ENCODE measurements around the gene KAT5.
"Not testable (repeated sequence)": the region's sequence is repeated elsewhere in the genome, so short reads cannot be mapped to it uniquely, and the experiment has no call there.

Gene KAT5

DNA sequence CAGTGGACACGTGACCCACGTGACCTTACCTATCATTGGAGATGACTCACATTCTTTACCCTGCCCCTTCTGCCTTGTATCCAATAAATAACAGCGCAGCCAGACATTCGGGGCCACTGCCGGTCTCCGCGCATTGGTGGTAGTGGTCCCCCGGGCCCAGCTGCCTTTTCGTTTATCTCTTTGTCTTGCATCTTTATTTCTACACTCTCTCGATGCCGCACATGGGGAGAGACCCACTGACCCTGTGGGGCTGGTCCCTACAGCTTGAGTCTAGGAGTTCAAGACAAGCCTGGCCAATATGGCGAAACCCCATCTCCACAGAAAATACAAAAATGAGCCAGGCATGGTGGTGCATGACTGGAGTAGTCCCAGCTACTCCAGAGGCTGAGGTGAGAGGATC lies 5.0 kb upstream of the KAT5 start:
- not testable (repeated sequence) for DNase-seq

DNA sequence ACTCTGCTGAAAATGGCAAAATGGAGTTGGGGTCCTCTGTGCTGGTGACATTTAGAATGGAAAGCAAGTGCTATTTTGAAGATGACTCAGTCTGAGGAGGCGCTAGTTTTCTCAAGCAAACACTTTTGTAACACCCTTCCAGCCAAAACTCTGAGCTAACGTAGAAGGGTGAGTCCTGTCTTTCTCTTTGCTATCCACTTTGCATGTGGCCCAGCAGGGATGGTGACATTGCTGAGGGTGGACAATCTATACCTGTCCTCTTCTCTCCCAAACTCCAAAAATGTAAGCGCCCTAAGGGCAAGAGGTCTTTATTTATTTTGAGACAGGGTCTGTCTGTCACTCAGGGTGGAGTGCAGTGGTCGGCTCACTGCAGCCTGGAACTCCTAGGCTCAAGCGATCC lies 3.6 kb upstream of the KAT5 start:
- no peak for DNase-seq

DNA sequence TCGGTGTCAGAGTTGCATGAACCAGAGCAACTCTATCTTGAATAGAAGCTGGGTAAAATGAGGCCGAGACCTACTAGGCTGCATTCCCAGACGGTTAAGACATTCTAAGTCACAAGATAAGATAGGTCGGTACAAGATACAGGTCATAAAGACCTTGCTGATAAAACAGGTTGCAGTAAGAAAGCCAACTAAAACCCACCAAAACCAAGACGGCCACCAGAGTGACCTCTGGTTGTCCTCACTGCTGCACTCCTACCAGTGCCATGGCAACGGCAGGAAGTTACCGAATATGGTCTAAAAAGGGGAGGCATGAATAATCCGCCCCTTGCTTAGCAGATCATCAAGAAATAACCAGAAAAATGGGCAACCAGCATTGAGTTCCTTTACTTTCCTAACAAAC lies 2.4 kb upstream of the KAT5 start:
- DNase-seq: no peak

DNA sequence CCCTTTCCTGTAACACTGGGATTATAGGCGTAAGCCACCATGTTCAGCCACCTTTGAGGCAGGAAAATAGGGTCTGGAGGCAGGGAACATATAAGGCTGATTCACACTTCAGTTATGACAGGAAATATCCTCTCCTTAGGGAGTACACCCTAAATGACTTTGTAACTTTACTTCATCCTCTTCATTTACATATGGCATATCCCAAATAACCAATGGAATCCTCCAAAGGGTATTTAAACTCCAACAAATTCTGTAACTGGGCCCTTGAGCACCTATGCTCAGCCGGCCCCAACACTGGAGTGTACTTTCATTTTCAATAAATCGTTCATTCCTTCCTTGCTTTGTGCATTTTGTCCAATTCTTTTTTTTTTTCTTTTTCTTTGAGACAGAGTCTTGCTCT lies 1.6 kb upstream of the KAT5 start:
- DNase-seq: no peak

DNA sequence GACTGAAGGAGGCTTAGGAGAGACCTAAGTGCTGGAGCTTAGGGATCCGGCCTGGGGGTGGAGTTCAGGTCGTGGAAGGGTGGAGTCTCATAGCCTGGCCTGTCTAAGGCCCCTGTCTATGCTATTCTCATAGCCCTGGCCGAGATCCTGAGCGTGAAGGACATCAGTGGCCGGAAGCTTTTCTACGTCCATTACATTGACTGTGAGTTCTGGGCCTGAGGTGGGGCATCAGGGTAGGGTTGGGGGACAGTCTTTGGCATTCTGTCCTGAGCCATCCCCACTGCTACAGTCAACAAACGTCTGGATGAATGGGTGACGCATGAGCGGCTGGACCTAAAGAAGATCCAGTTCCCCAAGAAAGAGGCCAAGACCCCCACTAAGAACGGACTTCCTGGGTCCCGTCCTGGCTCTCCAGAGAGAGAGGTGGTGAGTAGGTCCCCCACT lies 603 bp downstream of the KAT5 start:
- DNase-seq: no peak

DNA sequence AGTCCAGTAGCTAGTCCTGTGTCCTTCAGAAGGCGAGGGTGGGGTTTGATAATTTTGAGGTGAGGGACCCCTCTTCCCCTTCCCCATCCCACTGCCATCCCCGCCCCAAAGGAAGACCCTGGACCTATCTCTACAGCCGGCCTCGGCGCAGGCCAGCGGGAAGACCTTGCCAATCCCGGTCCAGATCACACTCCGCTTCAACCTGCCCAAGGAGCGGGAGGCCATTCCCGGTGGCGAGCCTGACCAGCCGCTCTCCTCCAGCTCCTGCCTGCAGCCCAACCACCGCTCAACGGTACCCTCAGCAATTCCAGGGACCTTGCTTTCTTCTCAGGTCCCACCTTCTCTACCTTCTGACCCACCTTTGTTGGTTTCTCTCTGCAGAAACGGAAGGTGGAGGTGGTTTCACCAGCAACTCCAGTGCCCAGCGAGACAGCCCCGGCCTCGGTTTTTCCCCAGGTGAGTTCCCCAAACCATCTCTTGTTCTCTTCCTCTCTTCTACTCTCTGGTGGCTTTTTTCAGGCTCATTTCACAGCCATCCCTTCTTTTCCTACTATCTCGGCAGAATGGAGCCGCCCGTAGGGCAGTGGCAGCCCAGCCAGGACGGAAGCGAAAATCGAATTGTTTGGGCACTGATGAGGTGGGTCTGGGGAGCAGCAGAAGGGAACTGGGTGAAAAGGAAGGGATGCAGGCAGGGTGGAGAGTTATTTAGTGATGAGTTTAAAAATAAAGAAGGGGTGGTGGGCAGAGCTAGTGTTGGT lies 1.3 kb downstream of the KAT5 start:
- DNase-seq: no peak

DNA sequence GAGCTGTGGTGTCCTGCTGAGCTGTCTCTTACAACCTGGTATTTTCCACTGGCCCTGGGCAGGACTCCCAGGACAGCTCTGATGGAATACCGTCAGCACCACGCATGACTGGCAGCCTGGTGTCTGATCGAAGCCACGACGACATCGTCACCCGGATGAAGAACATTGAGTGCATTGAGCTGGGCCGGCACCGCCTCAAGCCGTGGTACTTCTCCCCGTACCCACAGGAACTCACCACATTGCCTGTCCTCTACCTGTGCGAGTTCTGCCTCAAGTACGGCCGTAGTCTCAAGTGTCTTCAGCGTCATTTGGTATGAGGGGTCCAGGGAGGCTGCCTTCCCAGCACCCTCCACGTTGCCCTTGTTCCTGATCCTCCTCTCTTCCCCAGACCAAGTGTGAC lies 2.4 kb downstream of the KAT5 start:
- DNase-seq: no peak

DNA sequence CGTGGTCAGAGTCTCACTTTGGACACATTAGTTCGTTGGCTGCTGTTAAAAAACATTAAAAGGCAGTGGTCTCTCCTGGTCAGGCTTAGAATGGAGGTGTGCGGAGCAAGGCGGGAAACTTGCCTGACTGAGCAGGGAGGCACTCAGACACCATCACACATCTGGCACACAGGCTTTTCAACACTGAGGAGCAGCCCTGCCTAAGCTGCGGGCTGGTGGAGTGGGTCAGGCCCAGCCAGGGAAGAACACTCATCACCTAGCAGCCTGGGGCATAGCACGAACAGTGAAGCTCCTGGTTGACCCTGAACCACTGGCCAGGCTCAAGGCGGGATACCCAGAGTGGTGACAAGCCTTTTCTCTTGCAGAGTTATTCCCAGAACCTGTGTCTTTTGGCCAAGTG lies 4.2 kb downstream of the KAT5 start:
- DNase-seq: no peak

DNA sequence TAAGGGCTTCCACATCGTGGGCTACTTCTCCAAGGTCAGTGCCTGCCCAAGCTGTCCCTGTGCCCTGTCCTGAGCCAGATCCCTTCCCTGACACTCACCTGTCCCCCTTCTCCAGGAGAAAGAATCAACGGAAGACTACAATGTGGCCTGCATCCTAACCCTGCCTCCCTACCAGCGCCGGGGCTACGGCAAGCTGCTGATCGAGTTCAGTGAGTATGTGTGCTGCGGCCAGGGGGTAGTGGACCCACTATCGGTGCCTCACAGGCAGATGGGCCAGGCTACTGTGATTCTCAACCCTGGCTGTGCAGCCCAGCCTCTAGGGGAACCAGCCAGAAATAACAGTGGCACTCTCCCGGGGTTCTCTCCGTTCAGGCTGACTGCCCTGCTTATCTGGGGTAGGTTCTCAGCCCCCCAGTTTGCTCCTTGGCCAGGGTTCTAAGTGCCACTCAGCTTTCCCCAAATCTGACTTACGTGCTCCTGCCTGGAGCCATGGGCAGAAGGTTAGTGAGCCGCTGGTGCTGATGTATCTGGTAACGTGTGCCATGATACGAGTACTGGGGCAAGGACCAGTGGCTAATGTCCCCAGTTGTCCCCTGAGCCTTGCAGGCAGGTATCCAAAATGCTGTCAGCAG lies 4.8 kb downstream of the KAT5 start:
- DNase-seq: no peak

DNA sequence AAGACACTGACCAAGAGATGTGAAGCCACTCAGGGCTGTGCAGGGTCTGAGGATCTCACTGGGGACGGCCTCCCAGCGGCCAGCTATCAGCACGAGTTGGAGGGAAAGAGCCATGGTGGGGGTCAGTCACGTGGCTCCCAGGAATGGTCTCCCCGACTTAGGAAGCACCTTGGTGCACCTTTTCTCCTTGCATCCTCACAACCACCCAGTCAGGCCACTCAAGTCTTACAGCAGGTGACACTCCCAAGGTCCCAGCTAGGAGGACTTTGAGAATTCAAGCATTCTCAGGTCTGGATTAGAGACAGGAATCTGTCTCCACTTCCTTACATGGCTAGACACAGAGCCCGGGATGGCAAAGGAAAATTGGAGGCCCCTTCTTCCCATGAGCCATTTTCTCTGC lies 5.9 kb downstream of the KAT5 start:
- no peak for DNase-seq

DNA sequence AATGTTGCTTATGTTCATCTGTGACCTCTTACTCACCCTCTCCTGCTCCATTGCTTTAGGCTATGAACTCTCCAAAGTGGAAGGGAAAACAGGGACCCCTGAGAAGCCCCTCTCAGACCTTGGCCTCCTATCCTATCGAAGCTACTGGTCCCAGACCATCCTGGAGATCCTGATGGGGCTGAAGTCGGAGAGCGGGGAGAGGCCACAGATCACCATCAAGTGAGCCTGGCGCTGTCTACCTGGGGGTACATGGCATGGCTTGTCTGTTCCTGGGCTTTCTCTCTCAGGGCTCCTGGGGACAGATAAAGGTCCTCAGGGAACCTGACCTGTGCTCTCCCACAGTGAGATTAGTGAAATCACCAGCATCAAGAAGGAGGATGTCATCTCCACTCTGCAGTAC lies 6.5 kb downstream of the KAT5 start:
- no peak for DNase-seq

DNA sequence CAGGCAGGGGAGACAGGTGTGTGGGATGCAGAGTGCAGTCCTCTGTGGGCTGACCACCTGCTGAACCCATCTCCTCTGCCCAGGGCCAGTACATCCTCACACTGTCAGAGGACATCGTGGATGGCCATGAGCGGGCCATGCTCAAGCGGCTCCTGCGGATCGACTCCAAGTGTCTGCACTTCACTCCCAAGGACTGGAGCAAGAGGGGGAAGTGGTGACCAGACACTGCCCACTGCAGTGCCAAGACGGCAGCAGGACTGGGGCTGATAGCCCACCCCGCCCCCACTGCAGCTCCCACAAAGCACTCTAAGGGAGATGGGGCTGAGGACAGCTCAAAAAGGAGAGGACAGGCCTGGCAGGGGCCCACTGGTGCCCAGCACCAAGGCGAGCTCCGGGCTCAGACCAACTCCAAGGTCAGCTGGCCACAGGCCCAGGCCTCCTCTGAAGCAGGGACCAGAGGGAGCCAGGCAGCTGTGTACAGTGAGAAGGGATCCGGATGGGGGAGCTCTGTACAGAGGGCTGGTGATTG lies 7.0 kb downstream of the KAT5 start:
- DNase-seq: no peak

DNA sequence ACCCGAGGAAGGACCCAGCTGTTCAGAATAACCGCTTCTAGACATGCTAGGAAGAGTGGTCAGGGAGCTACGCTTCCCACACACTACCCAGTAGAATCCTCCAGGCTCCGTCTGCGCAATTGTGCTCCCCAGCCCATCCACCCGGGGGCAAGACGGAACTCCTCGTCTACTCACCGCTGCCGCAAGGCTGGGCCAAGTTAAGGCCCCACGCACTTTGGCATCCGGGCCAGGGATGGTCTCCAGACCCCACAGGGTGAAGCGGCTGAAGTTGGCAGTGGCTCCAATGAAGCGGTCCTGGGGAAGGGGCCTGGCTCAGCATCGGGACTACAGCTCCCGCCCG lies 7.8 kb downstream of the KAT5 start:
- no peak for DNase-seq

DNA sequence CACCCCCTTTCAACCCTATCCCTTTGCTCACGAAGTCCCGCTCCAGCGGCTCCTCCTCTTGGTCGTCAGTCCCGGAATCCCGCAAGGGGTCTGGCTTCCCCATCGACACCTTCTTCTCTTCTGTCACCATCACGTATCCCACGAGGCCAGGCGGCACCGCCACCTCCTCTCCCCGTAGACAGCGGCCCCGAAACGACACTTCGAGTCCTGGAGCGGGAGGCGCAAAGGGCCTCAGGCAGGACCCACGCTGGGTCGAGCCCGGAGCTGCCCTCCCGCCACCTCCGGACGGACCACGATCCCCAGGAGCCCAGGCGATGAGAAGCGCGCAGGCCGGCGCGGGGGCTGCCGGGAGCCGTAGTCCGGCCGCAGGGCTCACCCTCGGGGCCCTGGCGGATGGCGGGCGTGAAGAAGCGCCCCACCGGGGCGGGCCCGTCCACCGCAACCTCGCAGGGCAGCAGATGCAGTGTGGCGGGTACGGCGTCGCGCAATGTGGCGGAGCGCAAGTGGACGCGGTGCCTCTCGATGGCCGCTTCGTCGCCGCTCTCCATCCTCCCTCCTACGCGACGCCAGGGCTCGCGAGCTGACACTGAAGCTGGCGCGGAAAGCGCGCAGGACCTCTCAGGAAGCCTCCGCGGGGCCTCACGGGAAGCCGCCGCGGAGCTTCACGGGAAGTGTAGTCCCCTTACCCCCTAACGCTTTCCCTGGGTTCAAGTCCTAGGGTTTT lies 8.3 kb downstream of the KAT5 start, which contains the start of gene RNASEH2C:
TSS of gene RNASEH2C (minus strand) at position 588 of the 724 bp plus-strand sequence. CDS start at position 548, 40 bp downstream.
- peak; percentile 97 for DNase-seq

DNA sequence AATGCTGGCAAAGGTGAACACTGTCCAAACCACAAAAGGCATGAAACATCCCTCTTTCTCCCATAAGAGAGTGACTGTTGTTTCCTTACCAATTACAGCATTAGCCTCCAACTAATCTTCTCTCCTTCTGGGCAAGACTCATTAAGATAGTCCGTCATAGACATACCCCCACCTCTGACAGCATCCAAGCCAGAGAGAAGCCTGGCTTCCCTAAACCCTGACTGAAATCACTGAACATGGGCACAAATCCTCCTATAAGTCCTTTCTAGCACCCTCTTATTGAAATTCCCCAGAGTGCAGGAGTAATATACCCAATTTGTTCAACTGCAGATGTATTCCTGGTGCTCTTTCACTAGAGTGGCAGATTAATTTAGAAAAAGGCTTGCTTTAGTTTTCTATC lies 10.2 kb downstream of the KAT5 start:
- DNase-seq: no peak

DNA sequence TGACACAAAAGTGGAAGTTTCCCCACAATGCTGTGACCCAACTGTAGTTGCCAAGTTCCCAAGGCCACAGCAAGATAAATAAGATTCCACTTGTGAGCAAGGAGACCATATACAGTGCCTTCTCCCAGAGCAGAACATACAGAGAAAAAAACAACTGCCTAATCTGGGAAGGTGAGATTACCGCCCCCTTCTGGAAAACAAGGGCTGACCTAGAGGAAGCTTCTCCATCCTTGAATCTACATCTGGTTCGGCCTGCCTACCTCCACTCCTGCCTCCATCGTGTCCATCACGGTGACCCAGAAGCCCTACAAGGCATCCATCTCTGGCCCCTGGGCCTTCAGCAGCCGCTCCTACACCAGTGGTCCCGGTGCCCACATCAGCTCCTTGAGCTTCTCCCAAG lies 14.6 kb downstream of the KAT5 start:
- DNase-seq: no peak

DNA sequence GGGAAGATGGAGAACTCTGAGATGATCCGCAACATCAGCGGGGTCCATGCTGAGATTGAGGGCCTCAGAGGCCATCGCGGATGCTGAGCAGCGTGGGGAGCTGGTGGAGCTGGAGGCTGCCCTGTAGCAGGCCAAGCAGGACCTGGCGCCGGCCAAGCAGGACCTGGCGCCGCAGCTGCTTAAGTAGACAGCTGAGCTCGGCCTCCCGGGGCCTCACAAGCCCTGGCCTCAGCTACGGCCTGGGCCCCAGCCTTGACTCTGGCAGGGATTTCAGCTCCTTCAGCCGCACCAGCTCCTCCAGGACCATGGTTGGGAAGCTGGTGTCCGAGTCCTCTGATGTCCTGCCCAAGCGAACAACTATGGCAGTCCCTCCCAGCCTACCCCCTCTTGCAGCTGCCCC lies 15.8 kb downstream of the KAT5 start:
- DNase-seq: no peak

DNA sequence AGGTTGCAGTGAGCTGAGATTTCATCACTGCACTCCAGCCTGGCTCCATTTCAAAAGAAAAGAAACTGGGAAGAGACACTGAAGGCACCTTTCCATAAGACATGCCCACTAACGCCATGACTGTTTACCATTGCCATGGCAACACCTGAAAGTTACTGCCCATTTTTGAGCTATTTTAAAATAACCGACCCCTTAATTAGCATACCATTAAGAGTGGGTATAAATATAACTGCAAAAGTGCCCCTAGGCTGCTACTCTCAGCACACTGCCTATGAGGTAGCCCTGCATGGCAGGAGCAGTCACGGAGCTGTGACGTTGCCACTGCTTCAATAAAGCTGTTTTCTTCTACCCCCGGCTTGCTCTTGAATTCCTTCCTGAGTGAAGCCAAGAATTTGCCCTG lies 18.4 kb downstream of the KAT5 start:
- no peak for DNase-seq

DNA sequence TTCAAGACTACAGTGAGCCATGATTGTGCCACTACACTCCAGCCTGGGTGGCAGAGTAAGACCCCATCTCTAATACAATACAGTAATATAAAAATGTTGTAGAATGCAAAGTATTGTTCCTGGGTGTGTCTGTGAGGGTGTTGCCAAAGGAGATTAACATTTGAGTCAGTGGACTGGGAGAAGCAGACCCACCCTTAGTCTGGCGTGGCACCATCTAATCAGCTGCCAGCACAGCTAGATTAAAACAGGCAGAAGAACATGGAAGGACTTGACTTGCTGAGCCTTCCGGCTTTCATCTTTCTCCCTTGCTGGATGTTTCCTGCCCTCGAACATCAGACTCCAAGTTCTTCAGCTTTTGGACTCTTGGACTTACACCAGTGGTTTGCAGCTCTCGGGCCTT lies 23.1 kb downstream of the KAT5 start:
- DNase-seq: not testable (repeated sequence)

DNA sequence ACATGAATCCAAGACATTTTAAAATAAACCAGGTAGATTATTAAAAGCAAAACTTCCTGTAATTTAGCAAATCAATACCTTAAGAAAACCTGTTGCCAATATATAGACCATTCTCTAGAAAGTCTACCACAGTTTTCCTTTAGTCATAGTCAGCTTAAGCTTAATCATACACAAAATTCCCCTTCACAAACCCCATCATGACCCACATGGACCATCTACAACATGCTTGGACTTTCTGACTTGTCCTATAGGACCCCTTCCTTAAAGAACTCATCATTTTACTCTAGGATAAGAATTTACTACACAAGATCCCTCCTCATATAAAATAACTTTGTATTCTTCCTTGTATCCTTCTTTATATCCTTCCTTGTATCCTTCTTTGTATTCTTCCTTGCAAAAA lies 24.8 kb downstream of the KAT5 start:
- DNase-seq: no peak

DNA sequence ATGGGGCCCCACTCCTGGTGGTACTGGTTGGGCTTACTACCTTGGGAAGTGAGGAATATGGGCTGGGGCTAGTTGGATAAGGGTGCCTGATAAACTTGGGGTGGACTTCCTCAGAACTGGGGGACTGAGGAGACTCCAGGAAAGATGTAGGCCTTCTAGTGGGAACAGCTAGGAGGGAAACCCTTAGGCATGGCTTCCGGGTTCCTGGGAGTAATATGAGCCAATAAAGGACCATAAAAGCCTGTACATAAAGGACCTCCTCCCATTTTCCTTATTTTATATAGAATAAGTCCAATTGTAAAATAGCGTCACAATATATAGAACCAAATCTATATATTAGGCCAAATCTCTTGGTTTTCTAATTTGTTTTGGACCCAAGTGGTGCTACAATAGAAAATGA lies 27.0 kb downstream of the KAT5 start:
- DNase-seq: no peak

DNA sequence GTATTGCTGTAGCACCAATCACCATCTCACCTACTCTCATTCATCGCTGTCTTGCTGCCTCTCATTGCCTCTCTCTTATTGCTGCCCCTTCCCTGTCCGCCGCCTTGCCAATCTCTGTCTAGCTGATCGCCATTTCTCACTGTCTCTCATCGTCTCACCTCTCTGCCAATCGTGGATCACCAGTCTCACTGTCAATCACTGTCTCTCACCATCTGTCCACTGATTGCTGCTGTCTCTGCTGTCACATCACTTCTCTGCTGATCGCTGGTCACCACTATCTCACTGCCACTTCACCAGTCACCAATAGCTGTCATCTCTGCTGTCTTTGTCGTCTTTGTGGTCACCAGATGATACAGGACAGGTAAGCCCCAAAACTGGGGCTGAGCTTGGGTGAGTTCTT lies 29.1 kb downstream of the KAT5 start:
- no peak for DNase-seq

DNA sequence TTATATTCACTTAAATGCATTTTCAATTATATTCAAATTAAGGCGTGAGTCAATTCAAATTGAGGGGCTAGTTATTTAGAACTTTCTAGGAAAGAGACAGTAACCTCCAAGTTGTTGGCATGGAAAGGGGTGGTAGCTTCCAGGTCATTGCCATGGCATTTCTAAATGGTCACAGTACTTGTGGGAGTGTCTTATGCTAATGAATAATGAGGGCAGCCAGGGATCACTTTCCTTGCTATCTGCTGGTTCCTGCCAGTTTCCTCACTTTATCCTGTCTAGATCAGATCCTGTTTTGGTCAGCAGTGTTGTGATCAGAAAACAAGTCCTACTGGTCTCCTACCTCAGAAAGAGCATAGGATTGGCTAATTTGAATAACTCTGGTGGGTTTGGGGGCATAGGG lies 30.3 kb downstream of the KAT5 start:
- no peak for DNase-seq

DNA sequence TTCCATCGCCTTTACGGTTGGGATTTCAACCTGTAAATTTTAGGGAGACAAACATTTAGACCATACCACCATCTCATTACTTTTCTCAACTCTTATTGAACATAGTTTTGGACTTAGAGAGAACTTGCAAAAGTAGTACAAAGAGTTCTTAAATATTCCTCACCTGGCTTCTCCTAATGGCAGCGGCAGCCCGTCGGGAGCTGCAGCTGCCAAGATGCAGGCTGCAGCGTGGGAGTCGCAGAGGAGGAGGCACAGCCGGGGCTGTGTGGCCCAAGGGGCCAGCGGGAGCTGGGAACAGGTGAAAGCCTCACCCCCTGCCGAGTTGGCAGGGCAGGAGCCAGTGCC lies 31.6 kb downstream of the KAT5 start:
- no peak for DNase-seq
